ENCODE measurements around the gene SMAP1.

SMAP1 gene

DNA sequence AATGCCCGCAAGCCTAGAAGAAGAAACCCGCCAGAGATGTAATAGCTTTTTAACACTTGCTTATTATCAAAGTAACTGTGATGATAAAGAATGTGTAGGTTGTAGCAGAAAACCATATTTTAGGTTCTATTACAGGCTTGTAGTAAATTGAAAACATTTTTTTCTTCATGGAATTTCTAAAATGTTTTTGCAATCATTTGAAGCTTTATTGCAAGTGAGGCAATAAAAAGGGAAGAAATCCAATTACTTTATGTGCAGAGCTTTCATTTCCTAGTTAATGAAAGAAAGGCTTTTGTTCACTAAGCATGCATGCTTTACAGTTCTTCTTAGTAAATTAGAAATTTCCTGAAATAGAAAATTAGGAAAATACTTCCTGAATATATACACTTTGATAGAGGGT is 154.1 kb downstream of the SMAP1 start:
- TF ChIP-seq ZFX (IDR thresholded peaks at IDR 0.05; ENCODE audit: borderline replicate concordance): no peak
- no peak for TF ChIP-seq CTCF (IDR thresholded peaks at IDR 0.05)
- no peak overlapping the region for H3K27ac ChIP-seq

- H3K27ac ChIP-seq: no peak overlapping the region
- TF ChIP-seq ZFX (IDR thresholded peaks at IDR 0.05; ENCODE audit: borderline replicate concordance) (no peak), CTCF (IDR thresholded peaks at IDR 0.05) (no peak)
These were observed 156.0 kb downstream of the SMAP1 start for GRCh38 chr6:70823651-70824050.

GRCh38 chr6:70831427-70831826 is 163.7 kb downstream of the SMAP1 start:
- no peak for TF ChIP-seq CTCF (IDR thresholded peaks at IDR 0.05)
- no peak for TF ChIP-seq ZFX (IDR thresholded peaks at IDR 0.05; ENCODE audit: borderline replicate concordance)
- no peak overlapping the region for H3K27ac ChIP-seq

DNA sequence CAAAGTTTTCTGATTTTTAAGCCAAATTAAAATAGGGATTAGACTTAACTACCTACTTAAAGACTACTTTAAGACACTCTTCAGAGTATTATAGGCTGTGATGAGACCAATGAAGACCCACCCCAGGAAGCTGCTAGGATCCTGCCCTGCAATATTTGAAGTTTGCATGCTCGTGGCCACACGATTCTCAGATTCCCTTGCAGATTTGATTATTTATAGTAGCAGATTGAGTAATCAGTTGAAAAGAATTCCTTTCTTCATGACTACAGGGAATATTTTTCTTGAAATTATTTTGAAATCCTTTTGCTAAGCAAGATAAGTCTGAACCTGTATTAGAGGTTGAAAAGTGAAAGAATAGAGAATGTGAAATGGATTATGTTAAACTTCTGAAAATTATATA is 166.8 kb downstream of the SMAP1 start:
- TF ChIP-seq ZFX (IDR thresholded peaks at IDR 0.05; ENCODE audit: borderline replicate concordance) (no peak), CTCF (IDR thresholded peaks at IDR 0.05) (no peak)

GRCh38 chr6:70838907-70839285 is 171.2 kb downstream of the SMAP1 start:
- no peak for TF ChIP-seq CTCF (IDR thresholded peaks at IDR 0.05)
- TF ChIP-seq ZFX (IDR thresholded peaks at IDR 0.05; ENCODE audit: borderline replicate concordance): no peak
- H3K27ac ChIP-seq: no peak overlapping the region

More for the DNA sequence above, 166.8 kb downstream of the SMAP1 start:
- no peak overlapping the region for H3K27ac ChIP-seq

DNA sequence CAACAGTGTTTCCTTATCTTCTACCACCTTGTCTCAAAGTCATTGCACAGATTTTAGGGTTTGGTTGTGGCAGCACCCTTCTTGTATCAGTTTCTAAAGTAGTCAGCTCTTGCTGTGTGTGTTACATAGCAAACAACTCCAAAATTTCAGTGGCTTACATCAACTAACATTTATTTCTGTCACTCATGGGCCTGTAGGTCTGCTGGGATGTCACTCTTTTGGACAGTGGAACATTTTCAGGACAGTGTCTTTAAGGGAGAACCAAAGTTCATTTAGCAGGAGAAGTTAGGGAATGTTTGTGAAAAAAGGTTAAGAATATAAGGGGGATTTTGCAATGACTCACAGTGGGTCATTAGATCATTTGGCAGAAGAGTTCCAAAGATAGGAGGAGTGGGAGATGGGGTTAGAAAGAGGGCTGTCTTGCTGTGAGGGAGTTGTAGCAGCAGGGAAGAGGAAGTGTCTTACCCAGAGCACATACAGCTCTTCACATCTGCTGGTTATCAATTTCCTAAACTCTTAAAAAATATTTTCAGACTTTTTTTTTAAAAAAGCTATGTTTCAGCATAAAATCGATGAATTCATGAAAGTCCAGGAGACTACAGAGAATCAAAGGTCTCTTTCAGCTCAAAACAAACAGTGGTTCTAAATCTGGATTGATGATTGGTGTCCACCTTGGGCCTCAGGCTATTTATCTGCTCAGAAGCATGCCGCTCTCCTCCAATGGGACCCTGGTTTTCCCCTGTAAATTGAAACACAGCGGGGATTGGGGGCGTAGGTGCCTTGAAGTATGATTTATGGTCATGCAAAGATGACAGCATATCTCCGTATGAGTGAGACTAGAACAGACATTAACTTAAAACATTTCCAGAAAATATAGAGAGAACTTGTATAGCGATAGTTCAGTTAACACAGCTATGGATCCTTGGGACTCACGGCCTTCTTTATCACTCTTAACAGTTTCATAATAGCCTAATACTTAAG is 171.9 kb downstream of the SMAP1 start:
- no peak overlapping the region for H3K27ac ChIP-seq
- no peak for TF ChIP-seq ZFX (IDR thresholded peaks at IDR 0.05; ENCODE audit: borderline replicate concordance)
- no peak for TF ChIP-seq CTCF (IDR thresholded peaks at IDR 0.05)

GRCh38 chr6:70841112-70841511 is 173.4 kb downstream of the SMAP1 start:
- no peak overlapping the region for H3K27ac ChIP-seq
- TF ChIP-seq ZFX (IDR thresholded peaks at IDR 0.05; ENCODE audit: borderline replicate concordance) (no peak), CTCF (IDR thresholded peaks at IDR 0.05) (no peak)
